Cardiac fibroblast (primary cell): ENCODE measurements around the gene MYOCD.

Experiments
- DNase-seq, 2 donors: peaks; one replicate each; pipeline versions ENCODE4 v3.0.0 to v3.0.0-alpha.2; 2010; ENCODE audit warnings: low read depth in 2 of 2
- H3K4me3 ChIP-seq, 2 donors: replicated peaks in 1 of 2; 1 replicate in 1 of 2; 2 replicates in 1 of 2; pipeline ENCODE4 v1.5.1; 2011; ENCODE audit warnings: low read depth in 2 of 2, low read length in 2 of 2, mild to moderate bottlenecking in 2 of 2, moderate library complexity in 1 of 2
- CTCF ChIP-seq: IDR thresholded peaks from one replicate; pipeline ENCODE4 v1.5.1; 2011; ENCODE audit warnings: low read depth, mild to moderate bottlenecking, low read length, inconsistent platforms

Gene MYOCD

GRCh38 chr17:12812877-12813276, 147.2 kb downstream of the MYOCD start:
- no peak overlapping the region for H3K4me3 ChIP-seq
- DNase-seq = peak in 1 of 2 donors; percentile 33
- no peak for TF ChIP-seq CTCF

GRCh38 chr17:12813664-12814063, 148.0 kb downstream of the MYOCD start:
- no peak overlapping the region for H3K4me3 ChIP-seq
- no peak for DNase-seq
- TF ChIP-seq CTCF = no peak

- TF ChIP-seq CTCF = no peak
- H3K4me3 ChIP-seq = no peak overlapping the region
- no peak for DNase-seq
Measured at GRCh38 chr17:12814718-12815117, 149.0 kb downstream of the MYOCD start.

GRCh38 chr17:12815642-12816141, 150.0 kb downstream of the MYOCD start:
- TF ChIP-seq CTCF = no peak
- H3K4me3 ChIP-seq = no peak overlapping the region
- no peak for DNase-seq
